Rectal smooth muscle tissue (tissue), 1 donor: ENCODE results near the gene CDK5RAP2.

Source experiments
- H3K27ac ChIP-seq: one replicate; pipeline ENCODE4 v1.7.0; 2013; ENCODE audit warnings: low read depth, low read length, inconsistent platforms
- H3K27me3 ChIP-seq: one replicate; pipeline ENCODE4 v1.7.0; 2013; ENCODE audit warnings: low read length; ENCODE audit not compliant: control insufficient read depth, insufficient read depth
- H3K36me3 ChIP-seq: one replicate; pipeline ENCODE4 v1.7.0; 2013; ENCODE audit warnings: low read length; ENCODE audit not compliant: control insufficient read depth, insufficient read depth
- H3K4me1 ChIP-seq: one replicate; pipeline ENCODE4 v1.7.0; 2013; ENCODE audit warnings: low read length; ENCODE audit not compliant: control insufficient read depth, insufficient read depth
- H3K4me3 ChIP-seq: one replicate; pipeline ENCODE4 v1.7.0; 2013; ENCODE audit warnings: low read length
- H3K9ac ChIP-seq: one replicate; pipeline ENCODE4 v1.7.0; 2013; ENCODE audit warnings: low read length

CDK5RAP2 gene

GRCh38 chr9:120574473-120574872 is 5.5 kb downstream of the CDK5RAP2 start:
- Histone ChIP-seq H3K27me3 (no peaks in the 10 kb centered on the region), H3K4me1 (peaks cover 14% of the 10 kb centered on the region), H3K27ac (no peak overlapping the region), H3K9ac (no peak overlapping the region), H3K4me3 (no peak overlapping the region), H3K36me3 (peaks cover 2% of the 10 kb centered on the region)

DNA sequence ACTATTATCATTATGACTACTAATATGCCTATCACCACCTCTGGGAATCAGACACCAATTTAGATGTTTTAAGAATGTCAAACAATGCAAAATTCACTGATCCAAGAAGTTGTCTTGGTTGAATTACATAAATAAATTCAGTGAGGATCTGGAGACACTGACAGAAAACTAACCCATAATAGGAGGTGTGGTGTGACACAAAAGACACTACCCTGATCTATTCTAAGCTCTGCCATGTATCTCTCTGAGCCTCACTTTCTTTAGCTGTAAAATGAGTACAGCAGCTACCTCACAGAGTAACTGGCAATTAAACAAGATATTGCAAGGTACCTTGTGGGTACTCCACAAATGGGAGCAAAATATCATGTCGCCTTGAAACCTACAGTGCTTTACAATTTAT is 7.5 kb downstream of the CDK5RAP2 start:
- Histone ChIP-seq H3K9ac (no peak overlapping the region), H3K27ac (no peak overlapping the region), H3K36me3 (peaks cover 6% of the 10 kb centered on the region), H3K4me3 (no peak overlapping the region), H3K27me3 (no peaks in the 10 kb centered on the region), H3K4me1 (peaks cover 7% of the 10 kb centered on the region)

DNA sequence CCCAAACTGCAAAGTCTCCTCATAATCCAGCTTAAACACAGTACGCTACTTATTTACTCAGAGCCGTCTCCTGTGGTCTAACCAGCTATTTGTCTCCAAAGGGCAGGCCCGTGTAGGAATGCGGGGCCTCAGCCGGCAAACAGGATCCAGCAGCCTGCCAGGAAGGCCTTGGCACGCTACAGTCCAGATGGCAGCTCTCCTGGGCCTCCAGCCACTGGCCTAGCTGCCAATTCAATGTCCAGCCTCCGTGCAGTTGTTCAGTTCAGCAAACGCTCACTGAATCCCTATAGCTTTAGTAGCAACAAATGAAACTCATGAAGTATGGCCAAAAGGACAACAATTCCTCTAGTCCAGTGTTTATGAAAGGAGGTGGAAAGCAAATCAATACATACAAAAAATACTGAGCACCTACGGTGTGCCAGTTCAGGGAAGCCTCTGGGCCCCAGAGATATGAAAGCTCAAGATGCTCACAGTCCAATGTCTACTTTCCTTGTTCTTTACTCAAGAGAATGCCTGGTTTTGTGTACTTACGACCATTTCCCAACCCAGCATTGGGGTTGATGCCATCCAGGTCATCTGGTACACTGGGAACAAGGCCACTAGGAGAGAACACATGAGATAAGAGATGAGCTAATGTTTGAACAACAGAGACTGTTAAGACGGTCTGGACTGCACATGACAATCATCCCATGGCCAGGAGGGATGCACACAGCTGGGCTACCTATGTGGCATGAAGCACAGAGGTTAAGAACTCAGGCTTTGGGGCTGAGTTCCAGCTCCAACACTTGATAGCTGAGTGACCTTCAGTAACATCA is 8.3 kb downstream of the CDK5RAP2 start:
- peak overlapping the region; percentile 61 for H3K27ac ChIP-seq
- H3K27me3 ChIP-seq = no peaks in the 10 kb centered on the region
- H3K4me3 ChIP-seq = no peak overlapping the region
- H3K4me1 ChIP-seq = peaks cover 7% of the 10 kb centered on the region
- no peak overlapping the region for H3K9ac ChIP-seq
- H3K36me3 ChIP-seq = peaks cover 6% of the 10 kb centered on the region

DNA sequence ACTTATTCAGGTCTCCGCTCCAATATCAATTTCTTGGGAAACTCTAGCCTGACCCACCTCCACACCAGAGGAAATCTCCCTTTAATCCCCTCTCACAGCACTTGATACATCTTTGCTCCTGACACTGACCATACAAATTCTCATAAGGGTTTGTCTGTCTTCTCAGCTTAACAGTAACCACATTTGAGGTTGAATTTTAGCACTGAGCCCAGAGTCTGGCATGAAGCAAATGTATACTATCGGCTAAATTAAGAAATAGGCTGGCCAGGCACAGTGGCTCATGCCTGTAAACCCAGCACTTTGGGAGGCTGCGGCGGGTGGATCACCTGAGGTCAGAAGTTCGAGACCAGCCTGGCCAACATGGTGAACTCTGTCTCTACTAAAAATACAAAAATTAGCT is 9.7 kb downstream of the CDK5RAP2 start:
- Histone ChIP-seq H3K27ac (no peak overlapping the region), H3K4me1 (peaks cover 7% of the 10 kb centered on the region), H3K4me3 (no peak overlapping the region), H3K9ac (no peak overlapping the region), H3K27me3 (no peaks in the 10 kb centered on the region), H3K36me3 (peaks cover 9% of the 10 kb centered on the region)

GRCh38 chr9:120569556-120569955 is 10.4 kb downstream of the CDK5RAP2 start:
- no peak overlapping the region for H3K9ac ChIP-seq
- no peak overlapping the region for H3K27ac ChIP-seq
- H3K36me3 ChIP-seq = peaks cover 9% of the 10 kb centered on the region
- peaks cover 7% of the 10 kb centered on the region for H3K4me1 ChIP-seq
- H3K4me3 ChIP-seq = no peak overlapping the region
- no peaks in the 10 kb centered on the region for H3K27me3 ChIP-seq

DNA sequence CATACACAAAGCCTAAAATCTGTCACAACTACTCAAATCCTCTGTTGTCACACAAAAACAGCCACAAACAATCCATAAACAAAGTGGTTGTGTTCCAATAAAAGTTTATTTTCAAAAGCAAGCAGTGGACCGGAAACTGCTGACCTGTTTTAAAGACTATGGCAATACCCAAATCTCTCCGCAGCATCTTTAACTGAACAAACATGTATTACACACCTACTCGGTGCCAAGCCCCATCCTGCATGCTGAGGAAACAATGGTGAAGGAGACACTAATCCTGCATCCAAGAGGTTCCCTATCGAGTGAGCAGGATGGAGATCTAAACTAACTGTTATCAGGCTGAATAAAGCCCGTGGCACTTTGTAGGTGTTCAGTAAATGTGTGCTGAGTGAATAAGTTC is 11.2 kb downstream of the CDK5RAP2 start:
- H3K4me1 ChIP-seq = peaks cover 7% of the 10 kb centered on the region
- peaks cover 9% of the 10 kb centered on the region for H3K36me3 ChIP-seq
- H3K27me3 ChIP-seq = no peaks in the 10 kb centered on the region
- no peak overlapping the region for H3K4me3 ChIP-seq
- H3K27ac ChIP-seq = no peak overlapping the region
- H3K9ac ChIP-seq = no peak overlapping the region

- Histone ChIP-seq H3K27ac (no peak overlapping the region), H3K27me3 (no peaks in the 10 kb centered on the region), H3K9ac (no peak overlapping the region), H3K4me3 (no peak overlapping the region), H3K36me3 (peaks cover 9% of the 10 kb centered on the region), H3K4me1 (peaks cover 7% of the 10 kb centered on the region)
These were observed 12.1 kb downstream of the CDK5RAP2 start for GRCh38 chr9:120567874-120568273.

DNA sequence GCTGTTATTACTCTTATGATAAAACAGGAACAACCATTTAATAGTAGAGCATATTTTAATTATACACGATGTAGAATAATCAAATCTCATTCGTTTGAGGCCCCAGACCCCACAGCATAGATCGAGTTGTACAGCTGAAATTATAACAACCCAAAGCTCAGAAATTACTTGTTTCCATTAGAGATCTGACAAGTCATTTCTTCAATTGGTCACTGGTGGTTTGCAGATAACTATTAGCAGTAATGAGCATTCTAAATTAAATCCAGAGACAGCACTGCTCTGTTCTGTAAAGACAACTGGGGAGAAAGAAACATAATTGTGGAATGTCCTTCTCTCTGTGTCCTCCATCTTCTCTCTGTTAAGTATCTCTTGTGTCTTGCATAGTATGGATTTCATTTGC is 12.9 kb downstream of the CDK5RAP2 start:
- Histone ChIP-seq H3K4me1 (peaks cover 7% of the 10 kb centered on the region), H3K36me3 (peaks cover 9% of the 10 kb centered on the region), H3K27ac (no peak overlapping the region), H3K27me3 (no peaks in the 10 kb centered on the region), H3K9ac (no peak overlapping the region), H3K4me3 (no peak overlapping the region)

DNA sequence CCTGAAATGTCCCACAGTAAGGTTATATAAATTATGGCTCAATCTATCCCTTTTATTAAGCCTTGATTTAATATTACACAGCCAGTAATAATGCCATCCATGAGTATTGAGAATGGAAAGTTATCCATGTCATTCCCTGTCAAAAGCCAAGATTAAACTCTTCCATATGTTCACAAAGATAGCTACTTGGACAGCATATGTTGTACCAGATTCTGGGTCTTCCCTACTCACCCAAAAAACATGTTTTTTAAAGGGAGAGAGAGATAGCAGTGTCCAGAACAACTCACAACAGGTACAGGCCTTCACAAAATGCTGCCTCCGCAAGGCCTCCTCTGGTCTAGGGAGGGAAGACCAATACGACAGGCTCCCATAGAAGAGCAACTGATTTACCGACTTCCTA is 15.4 kb downstream of the CDK5RAP2 start:
- Histone ChIP-seq H3K27ac (no peak overlapping the region), H3K4me3 (no peak overlapping the region), H3K4me1 (no peaks in the 10 kb centered on the region), H3K9ac (no peak overlapping the region), H3K27me3 (no peaks in the 10 kb centered on the region), H3K36me3 (peaks cover 7% of the 10 kb centered on the region)

GRCh38 chr9:120562861-120563443 is 17.0 kb downstream of the CDK5RAP2 start:
- Histone ChIP-seq H3K27me3 (no peaks in the 10 kb centered on the region), H3K4me3 (no peak overlapping the region), H3K4me1 (no peaks in the 10 kb centered on the region), H3K36me3 (peaks cover 3% of the 10 kb centered on the region), H3K9ac (no peak overlapping the region), H3K27ac (no peak overlapping the region)

- peaks cover 3% of the 10 kb centered on the region for H3K36me3 ChIP-seq
- H3K9ac ChIP-seq = no peak overlapping the region
- H3K27ac ChIP-seq = no peak overlapping the region
- no peaks in the 10 kb centered on the region for H3K27me3 ChIP-seq
- no peaks in the 10 kb centered on the region for H3K4me1 ChIP-seq
- H3K4me3 ChIP-seq = no peak overlapping the region
These were observed 18.3 kb downstream of the CDK5RAP2 start for GRCh38 chr9:120561709-120562108.

- no peaks in the 10 kb centered on the region for H3K4me1 ChIP-seq
- no peaks in the 10 kb centered on the region for H3K36me3 ChIP-seq
- H3K27me3 ChIP-seq = no peaks in the 10 kb centered on the region
- no peak overlapping the region for H3K9ac ChIP-seq
- H3K4me3 ChIP-seq = no peak overlapping the region
- no peak overlapping the region for H3K27ac ChIP-seq
These were observed 20.4 kb downstream of the CDK5RAP2 start for GRCh38 chr9:120559546-120559945.

- H3K4me1 ChIP-seq = no peaks in the 10 kb centered on the region
- no peaks in the 10 kb centered on the region for H3K27me3 ChIP-seq
- no peak overlapping the region for H3K27ac ChIP-seq
- no peaks in the 10 kb centered on the region for H3K36me3 ChIP-seq
- H3K4me3 ChIP-seq = no peak overlapping the region
- no peak overlapping the region for H3K9ac ChIP-seq
These were observed 21.5 kb downstream of the CDK5RAP2 start for GRCh38 chr9:120558454-120558853.
